ENCODE measurements around the gene PNMA8A.

- no peak for TF ChIP-seq SPI1 (IDR thresholded peaks at IDR 0.05; ENCODE audit: low read depth, low read length)
- TF ChIP-seq POLR2AphosphoS5 (IDR thresholded peaks at IDR 0.05; ENCODE audit: low read depth, low read length) = no peak
- TF ChIP-seq POU2F2 (IDR thresholded peaks at IDR 0.05; ENCODE audit: low read depth, low read length) = 0 out of 2 replicates have a peak, but pooled peaks have one; percentile 36
- no peak for TF ChIP-seq POLR2A (IDR thresholded peaks at IDR 0.05; ENCODE audit: low read depth, low read length)
- no peak for TF ChIP-seq TAF1 (IDR thresholded peaks at IDR 0.05; ENCODE audit: low read depth, low read length)
These were observed 43.4 kb upstream of the PNMA8A start for GRCh38 chr19:46514589-46515289.

All from GM12891 (cell line).